VCaP (cell line): ENCODE data around the gene TMEM171.

Experiments
- H3K27ac ChIP-seq: fragments of 450-650 bp; 2 replicates; pipeline ENCODE4 v1.5.1; 2017
- CTCF ChIP-seq: fragments of 450-650 bp; conservative IDR thresholded peaks from 2 replicates; pipeline ENCODE4 v1.5.1; 2017; ENCODE audit warnings: mild to moderate bottlenecking, moderate library complexity

The TMEM171 gene

GRCh38 chr5:73140801-73141200 lies 20.4 kb downstream of the TMEM171 start:
- no peak overlapping the region for H3K27ac ChIP-seq
- no peak for TF ChIP-seq CTCF

- H3K27ac ChIP-seq, result no peak overlapping the region
- no peak for TF ChIP-seq CTCF
Observed at GRCh38 chr5:73142035-73142434, 21.7 kb downstream of the TMEM171 start.

- TF ChIP-seq CTCF, result no peak
- H3K27ac ChIP-seq, result no peak overlapping the region
Observed at GRCh38 chr5:73143716-73144115, 23.3 kb downstream of the TMEM171 start.

GRCh38 chr5:73149540-73149939 lies 29.2 kb downstream of the TMEM171 start:
- TF ChIP-seq CTCF, result no peak
- no peak overlapping the region for H3K27ac ChIP-seq

- TF ChIP-seq CTCF, result no peak
- no peak overlapping the region for H3K27ac ChIP-seq
Observed at GRCh38 chr5:73150876-73151275, 30.5 kb downstream of the TMEM171 start.

- no peak for TF ChIP-seq CTCF
- H3K27ac ChIP-seq, result no peak overlapping the region
Observed at GRCh38 chr5:73151766-73152410, 31.5 kb downstream of the TMEM171 start.

- no peak for TF ChIP-seq CTCF
- no peak overlapping the region for H3K27ac ChIP-seq
Observed at GRCh38 chr5:73152411-73153388, 32.3 kb downstream of the TMEM171 start.
